Neural crest cell (in vitro differentiated cells): ENCODE results near the gene BPHL. TPM values are rescaled to one million over a fixed set of nuclear protein-coding genes. Genes with fewer than 3 reads are reported as not detected.
"Not testable (repeated sequence)": the region's sequence is repeated elsewhere in the genome, so short reads cannot be mapped to it uniquely, and the experiment has no call there.

Source experiments
- DNase-seq: peaks from one replicate; pipeline ENCODE4 v3.0.0; 2021; ENCODE audit warnings: low read depth, mixed read lengths, low spot score
- H3K27ac Mint-ChIP-seq: one replicate; pipeline ENCODE4 v1.8.0; 2021; ENCODE audit warnings: mild to moderate bottlenecking, mixed read lengths; ENCODE audit not compliant: unreplicated experiment
- H3K27me3 Mint-ChIP-seq: 2 replicates; pipeline ENCODE4 v1.8.0; 2021; ENCODE audit warnings: low read depth, mild to moderate bottlenecking, mixed read lengths
- H3K36me3 Mint-ChIP-seq: 2 replicates; pipeline ENCODE4 v1.8.0; 2021; ENCODE audit warnings: low read depth, mild to moderate bottlenecking, mixed read lengths
- H3K4me1 Mint-ChIP-seq: 2 replicates; pipeline ENCODE4 v1.8.0; 2021; ENCODE audit warnings: mixed read lengths
- H3K4me3 Mint-ChIP-seq: one replicate; pipeline ENCODE4 v1.8.0; 2021; ENCODE audit warnings: mild to moderate bottlenecking, mixed read lengths
- H3K9me3 Mint-ChIP-seq: 2 replicates; pipeline ENCODE4 v1.8.0; 2021; ENCODE audit warnings: mixed read lengths
- total RNA-seq: library from RNA; stranded (reverse); gene quantifications from 2 replicates; pipeline ENCODE4 v1.2.1, GENCODE V29; 2021
- TF ChIP-seq, protein P1 (sequence below): fragments of 200-600 bp; sonication (generic); conservative IDR thresholded peaks from 2 replicates; pipeline ENCODE4 v1.5.0; 2021; ENCODE audit warnings: antibody characterized with exemption, mild to moderate bottlenecking

BPHL gene
- total RNA-seq, 1 donor from 2014 or later, result 45.7 TPM

DNA sequence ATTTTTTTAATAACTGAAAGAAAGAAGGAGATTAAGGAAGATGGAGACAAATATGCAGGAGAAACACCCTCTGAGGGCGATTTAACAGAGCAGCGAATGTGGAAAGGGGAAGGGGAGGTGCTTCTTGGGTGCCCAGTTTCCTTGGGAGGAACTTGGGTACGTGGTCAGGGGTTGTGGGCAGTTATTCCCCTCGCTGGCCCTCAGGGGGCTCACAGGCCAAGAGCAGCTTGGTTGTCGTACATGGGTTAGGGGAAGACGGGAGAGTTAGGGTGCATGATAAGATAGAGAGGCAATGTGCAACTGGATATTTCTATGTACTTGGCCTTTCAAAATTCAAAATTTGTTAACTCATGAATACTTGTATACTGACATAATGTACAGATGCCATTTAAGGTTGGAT, 45.9 kb downstream of the BPHL start:
- Mint-ChIP-seq H3K4me3 (peak overlapping the region; percentile 31), H3K36me3 (no peaks in the 10 kb centered on the region), H3K4me1 (peaks cover 71% of the 10 kb centered on the region), H3K9me3 (no peaks in the 10 kb centered on the region), H3K27ac (no peak overlapping the region), H3K27me3 (peaks cover 27% of the 10 kb centered on the region)
- DNase-seq, result no peak
- TF ChIP-seq, protein P1, sequence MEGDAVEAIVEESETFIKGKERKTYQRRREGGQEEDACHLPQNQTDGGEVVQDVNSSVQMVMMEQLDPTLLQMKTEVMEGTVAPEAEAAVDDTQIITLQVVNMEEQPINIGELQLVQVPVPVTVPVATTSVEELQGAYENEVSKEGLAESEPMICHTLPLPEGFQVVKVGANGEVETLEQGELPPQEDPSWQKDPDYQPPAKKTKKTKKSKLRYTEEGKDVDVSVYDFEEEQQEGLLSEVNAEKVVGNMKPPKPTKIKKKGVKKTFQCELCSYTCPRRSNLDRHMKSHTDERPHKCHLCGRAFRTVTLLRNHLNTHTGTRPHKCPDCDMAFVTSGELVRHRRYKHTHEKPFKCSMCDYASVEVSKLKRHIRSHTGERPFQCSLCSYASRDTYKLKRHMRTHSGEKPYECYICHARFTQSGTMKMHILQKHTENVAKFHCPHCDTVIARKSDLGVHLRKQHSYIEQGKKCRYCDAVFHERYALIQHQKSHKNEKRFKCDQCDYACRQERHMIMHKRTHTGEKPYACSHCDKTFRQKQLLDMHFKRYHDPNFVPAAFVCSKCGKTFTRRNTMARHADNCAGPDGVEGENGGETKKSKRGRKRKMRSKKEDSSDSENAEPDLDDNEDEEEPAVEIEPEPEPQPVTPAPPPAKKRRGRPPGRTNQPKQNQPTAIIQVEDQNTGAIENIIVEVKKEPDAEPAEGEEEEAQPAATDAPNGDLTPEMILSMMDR, result no peak

GRCh38 chr6:3165631-3166534, 47.4 kb downstream of the BPHL start:
- peak overlapping the region; percentile 22 for H3K27ac Mint-ChIP-seq
- H3K4me1 Mint-ChIP-seq, result peaks cover 59% of the 10 kb centered on the region
- H3K9me3 Mint-ChIP-seq, result no peaks in the 10 kb centered on the region
- no peaks in the 10 kb centered on the region for H3K36me3 Mint-ChIP-seq
- TF ChIP-seq, protein P1, result no peak
- no peak for DNase-seq
- H3K4me3 Mint-ChIP-seq, result peak overlapping the region; percentile 32
- peaks cover 16% of the 10 kb centered on the region for H3K27me3 Mint-ChIP-seq

GRCh38 chr6:3166535-3167225, 48.2 kb downstream of the BPHL start:
- not testable (repeated sequence) for H3K27me3 Mint-ChIP-seq, DNase-seq, H3K9me3 Mint-ChIP-seq, H3K36me3 Mint-ChIP-seq
- Mint-ChIP-seq H3K4me3 (peak overlapping the region; percentile 50), H3K4me1 (peaks cover 56% of the 10 kb centered on the region), H3K27ac (peak overlapping the region; percentile 22)

DNA sequence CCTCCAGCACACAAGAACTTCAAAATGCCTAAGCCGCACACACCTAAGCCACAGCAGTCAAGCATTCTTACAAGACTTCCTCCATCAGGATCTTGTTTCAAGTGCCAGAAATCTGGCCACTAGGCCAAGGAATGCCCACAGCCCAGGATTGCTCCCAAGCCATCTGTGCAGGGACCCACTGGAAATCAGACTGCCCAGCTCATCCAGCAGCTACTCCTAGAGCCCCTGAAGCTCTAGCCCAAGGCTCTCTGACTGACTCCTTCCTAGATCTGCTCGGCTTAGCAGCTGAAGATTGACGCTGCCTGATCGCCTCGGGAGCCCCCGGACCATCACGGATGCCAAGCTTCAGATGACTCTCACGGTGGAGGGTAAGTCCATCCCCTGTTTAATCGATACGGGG, 49.5 kb downstream of the BPHL start:
- not testable (repeated sequence) for H3K4me3 Mint-ChIP-seq, H3K27me3 Mint-ChIP-seq, H3K36me3 Mint-ChIP-seq, H3K27ac Mint-ChIP-seq, DNase-seq, H3K9me3 Mint-ChIP-seq
- peaks cover 50% of the 10 kb centered on the region for H3K4me1 Mint-ChIP-seq

- not testable (repeated sequence) for H3K9me3 Mint-ChIP-seq, H3K27me3 Mint-ChIP-seq, DNase-seq, H3K4me3 Mint-ChIP-seq, H3K27ac Mint-ChIP-seq, H3K36me3 Mint-ChIP-seq
- H3K4me1 Mint-ChIP-seq, result peaks cover 35% of the 10 kb centered on the region
Observed at GRCh38 chr6:3170676-3171075, 52.2 kb downstream of the BPHL start.

GRCh38 chr6:3171313-3172175, 53.0 kb downstream of the BPHL start:
- not testable (repeated sequence) for H3K9me3 Mint-ChIP-seq, H3K27ac Mint-ChIP-seq, H3K36me3 Mint-ChIP-seq, H3K4me3 Mint-ChIP-seq, H3K27me3 Mint-ChIP-seq, DNase-seq
- H3K4me1 Mint-ChIP-seq, result peaks cover 33% of the 10 kb centered on the region

GRCh38 chr6:3172789-3173188, 54.3 kb downstream of the BPHL start:
- not testable (repeated sequence) for H3K9me3 Mint-ChIP-seq, H3K4me3 Mint-ChIP-seq, H3K36me3 Mint-ChIP-seq, H3K27ac Mint-ChIP-seq, DNase-seq, H3K27me3 Mint-ChIP-seq
- H3K4me1 Mint-ChIP-seq, result peaks cover 23% of the 10 kb centered on the region

DNA sequence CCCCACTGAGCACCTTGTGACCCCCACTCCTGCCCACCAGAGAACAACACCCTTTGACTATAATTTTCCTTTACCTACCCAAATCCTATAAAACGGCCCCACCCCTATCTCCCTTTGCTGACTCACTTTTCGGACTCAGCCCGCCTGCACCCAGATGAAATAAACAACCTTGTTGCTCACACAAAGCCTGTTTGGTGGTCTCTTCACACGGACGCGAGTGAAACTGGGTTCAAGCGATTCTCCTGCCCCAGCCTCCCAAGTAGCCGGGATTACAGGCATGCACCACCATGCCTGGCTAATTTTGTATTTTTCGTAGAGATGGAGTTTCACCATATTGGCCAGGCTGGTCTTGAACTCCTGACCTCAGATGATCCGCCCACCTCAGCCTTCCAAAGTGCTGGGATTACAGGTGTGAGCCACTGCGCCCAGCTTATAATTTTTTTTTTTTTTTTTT, 55.2 kb downstream of the BPHL start:
- not testable (repeated sequence) for H3K27me3 Mint-ChIP-seq, DNase-seq, H3K36me3 Mint-ChIP-seq, H3K9me3 Mint-ChIP-seq, H3K4me3 Mint-ChIP-seq
- peaks cover 24% of the 10 kb centered on the region for H3K4me1 Mint-ChIP-seq
- peak overlapping the region; percentile 23 for H3K27ac Mint-ChIP-seq
